ENCODE measurements around the gene IMPG2.

The IMPG2 gene

DNA sequence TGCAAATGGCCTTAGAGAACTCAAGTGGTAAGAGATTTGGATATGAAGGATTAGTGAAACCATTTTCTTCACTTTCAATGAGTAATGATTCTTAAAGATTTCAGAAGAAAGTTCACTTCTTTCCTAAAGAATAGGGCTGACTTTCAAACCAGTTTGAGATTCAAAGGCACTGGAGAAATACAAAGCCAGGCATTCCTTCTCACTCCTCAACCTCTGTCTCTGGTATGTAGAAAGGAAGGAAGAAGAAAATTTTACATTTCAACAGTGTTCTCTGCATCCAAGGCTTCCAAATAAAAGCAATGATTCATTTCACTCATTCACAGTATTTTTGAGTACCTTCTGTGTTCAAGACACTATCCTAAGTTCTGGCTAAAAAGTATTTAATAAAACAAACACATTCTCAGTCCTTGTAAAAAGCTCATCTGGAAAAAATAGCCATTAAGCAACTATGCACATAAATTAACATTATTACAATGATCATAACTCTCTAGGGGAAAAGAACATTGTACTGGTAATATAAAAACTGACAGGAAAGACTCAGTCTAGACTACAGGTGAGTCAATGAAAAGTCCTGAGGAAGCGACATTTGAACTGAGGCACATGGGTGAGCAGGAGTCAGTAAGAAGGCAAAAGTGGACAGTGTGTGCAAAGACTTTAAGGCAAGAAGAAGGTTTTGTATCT lies 79.5 kb downstream of the IMPG2 start:
- in situ Hi-C loops (cut with HindIII; ENCODE audit: low sequenced_read_pairs) = no loop called here
- H3K4me3 ChIP-seq (ENCODE audit: low read depth, low read length) = no peak overlapping the region
- DNase-seq (ENCODE audit: low read depth, low spot score) = no peak
- TF ChIP-seq, protein P1, sequence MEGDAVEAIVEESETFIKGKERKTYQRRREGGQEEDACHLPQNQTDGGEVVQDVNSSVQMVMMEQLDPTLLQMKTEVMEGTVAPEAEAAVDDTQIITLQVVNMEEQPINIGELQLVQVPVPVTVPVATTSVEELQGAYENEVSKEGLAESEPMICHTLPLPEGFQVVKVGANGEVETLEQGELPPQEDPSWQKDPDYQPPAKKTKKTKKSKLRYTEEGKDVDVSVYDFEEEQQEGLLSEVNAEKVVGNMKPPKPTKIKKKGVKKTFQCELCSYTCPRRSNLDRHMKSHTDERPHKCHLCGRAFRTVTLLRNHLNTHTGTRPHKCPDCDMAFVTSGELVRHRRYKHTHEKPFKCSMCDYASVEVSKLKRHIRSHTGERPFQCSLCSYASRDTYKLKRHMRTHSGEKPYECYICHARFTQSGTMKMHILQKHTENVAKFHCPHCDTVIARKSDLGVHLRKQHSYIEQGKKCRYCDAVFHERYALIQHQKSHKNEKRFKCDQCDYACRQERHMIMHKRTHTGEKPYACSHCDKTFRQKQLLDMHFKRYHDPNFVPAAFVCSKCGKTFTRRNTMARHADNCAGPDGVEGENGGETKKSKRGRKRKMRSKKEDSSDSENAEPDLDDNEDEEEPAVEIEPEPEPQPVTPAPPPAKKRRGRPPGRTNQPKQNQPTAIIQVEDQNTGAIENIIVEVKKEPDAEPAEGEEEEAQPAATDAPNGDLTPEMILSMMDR (IDR thresholded peaks at IDR 0.05; ENCODE audit: low read depth, low read length) = no peak

DNA sequence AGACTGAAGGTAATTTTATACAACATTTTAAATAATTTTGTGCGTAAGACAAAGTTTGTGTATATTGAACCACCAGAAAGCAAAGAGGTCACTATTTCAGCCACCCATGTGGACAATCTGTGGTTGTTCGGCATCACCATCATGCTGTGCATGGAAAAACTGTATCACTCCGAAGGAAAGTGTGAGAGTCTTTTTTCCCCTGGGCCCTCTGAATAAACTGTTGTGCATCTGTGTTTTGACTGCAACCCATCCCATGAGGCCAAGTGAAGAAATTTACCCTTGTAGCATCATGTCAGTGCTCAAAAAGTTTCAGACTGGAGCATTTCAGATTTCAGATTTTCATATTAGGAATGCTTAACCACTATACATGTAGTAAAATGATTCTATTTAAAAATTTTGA lies 85.3 kb downstream of the IMPG2 start:
- no peak for DNase-seq (ENCODE audit: low read depth, low spot score)
- TF ChIP-seq, protein P1 (IDR thresholded peaks at IDR 0.05; ENCODE audit: low read depth, low read length) = no peak
- in situ Hi-C loops (cut with HindIII; ENCODE audit: low sequenced_read_pairs) = no loop called here
- no peak overlapping the region for H3K4me3 ChIP-seq (ENCODE audit: low read depth, low read length)

DNA sequence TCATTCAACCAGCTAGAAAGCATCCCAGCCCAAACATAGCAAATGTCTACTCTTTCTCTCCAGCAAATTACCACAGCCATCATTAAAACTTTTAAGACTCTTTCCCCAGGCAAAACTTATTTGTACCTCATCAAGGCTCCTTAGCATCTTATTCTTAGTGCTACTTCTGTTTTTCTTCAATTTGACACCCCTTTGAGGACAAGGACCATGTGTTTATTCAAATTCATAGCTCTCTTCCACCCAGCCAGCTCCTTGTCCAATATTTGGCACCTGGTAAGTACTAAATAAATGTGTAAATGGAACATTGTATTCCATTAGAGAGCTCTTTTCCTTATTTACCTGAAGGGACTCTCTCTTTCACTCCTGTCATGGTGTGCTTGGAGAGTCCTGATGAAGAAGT lies 89.8 kb downstream of the IMPG2 start:
- no peak for DNase-seq (ENCODE audit: low read depth, low spot score)
- no peak overlapping the region for H3K4me3 ChIP-seq (ENCODE audit: low read depth, low read length)
- in situ Hi-C loops (cut with HindIII; ENCODE audit: low sequenced_read_pairs) = no loop called here
- TF ChIP-seq, protein P1 (IDR thresholded peaks at IDR 0.05; ENCODE audit: low read depth, low read length) = no peak

DNA sequence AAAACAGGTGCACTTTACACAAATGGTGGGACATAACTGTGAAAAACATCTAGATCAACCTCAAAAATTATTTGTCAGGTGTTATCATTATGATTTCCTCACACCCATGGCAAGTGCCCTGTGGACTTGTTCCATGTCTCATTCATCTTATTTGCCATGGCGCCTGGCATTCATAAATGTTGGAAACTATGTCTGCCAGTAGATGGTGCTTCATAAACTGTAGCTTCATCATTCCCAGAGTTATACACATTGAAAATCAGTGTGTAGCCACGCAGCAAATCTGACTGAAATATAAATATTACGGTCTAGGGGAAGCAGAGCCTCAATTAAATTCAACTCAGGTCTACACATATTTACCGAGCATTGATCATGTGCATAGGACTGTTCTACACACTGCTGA lies 90.7 kb downstream of the IMPG2 start:
- in situ Hi-C loops (cut with HindIII; ENCODE audit: low sequenced_read_pairs) = no loop called here
- H3K4me3 ChIP-seq (ENCODE audit: low read depth, low read length) = no peak overlapping the region
- no peak for DNase-seq (ENCODE audit: low read depth, low spot score)
- TF ChIP-seq, protein P1 (IDR thresholded peaks at IDR 0.05; ENCODE audit: low read depth, low read length) = no peak

DNA sequence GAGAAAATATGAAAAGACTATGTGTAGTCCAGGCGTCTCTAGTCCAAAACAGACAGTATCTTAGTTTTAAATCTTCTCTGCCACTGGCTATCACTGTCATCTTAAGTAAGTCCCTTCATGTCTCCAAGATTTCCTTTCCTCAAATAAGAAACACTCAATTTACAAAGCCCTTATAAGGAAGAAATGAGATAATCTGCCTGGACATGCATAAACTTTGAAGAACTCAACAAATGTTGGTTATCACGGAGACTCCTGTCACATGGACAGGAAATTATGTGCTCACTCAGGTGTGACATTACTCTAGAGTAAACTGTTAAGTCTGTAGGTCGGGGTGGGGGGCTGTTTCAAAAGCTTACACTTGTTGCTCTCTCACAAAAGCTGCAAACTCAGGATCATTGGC lies 91.9 kb downstream of the IMPG2 start:
- H3K4me3 ChIP-seq (ENCODE audit: low read depth, low read length) = no peak overlapping the region
- in situ Hi-C loops (cut with HindIII; ENCODE audit: low sequenced_read_pairs) = no loop called here
- TF ChIP-seq, protein P1 (IDR thresholded peaks at IDR 0.05; ENCODE audit: low read depth, low read length) = no peak
- no peak for DNase-seq (ENCODE audit: low read depth, low spot score)

DNA sequence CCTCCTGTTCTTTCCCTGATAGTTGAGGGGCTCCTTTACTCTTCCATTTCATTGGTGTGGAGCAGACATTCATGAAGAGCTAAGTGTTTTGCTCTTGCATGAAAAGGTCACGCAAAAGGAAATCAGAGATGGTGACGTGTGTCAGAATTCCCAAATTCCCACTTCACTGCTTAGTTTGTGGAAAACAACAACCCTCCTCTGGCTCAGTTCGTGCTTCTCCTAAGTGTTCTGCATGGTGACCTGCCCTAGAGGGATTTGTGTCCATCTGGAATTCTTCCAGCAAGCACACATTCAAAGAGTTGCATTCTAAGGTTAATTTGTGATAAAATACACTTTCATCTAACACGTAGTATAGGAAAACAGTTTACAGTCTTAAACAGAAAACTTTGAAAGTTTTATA lies 95.6 kb downstream of the IMPG2 start:
- TF ChIP-seq, protein P1 (IDR thresholded peaks at IDR 0.05; ENCODE audit: low read depth, low read length) = no peak
- in situ Hi-C loops (cut with HindIII; ENCODE audit: low sequenced_read_pairs) = no loop called here
- no peak for DNase-seq (ENCODE audit: low read depth, low spot score)
- H3K4me3 ChIP-seq (ENCODE audit: low read depth, low read length) = no peak overlapping the region

All from astrocyte of the spinal cord (primary cell).